Measurements from ENCODE around the gene DEAF1. TPM values are rescaled to one million over a fixed set of nuclear protein-coding genes. Genes with fewer than 3 reads are reported as not detected.
A peak's percentile ranks its signal among the peaks of the same experiment; 100 is the strongest.

The DEAF1 gene
- total and polyA plus RNA-seq, 2 of the 13 experiments (the other 11 are each of a cell fraction or from before 2014, with no cell fraction given) = 22.3 to 29.6 TPM

- 0 out of 2 replicates have a peak, but pooled peaks have one; percentile 65 for TF ChIP-seq HINFP (CRISPR knock-in tag; IDR thresholded peaks at IDR 0.05; ENCODE audit: low read depth)
- TF ChIP-seq, protein P1, sequence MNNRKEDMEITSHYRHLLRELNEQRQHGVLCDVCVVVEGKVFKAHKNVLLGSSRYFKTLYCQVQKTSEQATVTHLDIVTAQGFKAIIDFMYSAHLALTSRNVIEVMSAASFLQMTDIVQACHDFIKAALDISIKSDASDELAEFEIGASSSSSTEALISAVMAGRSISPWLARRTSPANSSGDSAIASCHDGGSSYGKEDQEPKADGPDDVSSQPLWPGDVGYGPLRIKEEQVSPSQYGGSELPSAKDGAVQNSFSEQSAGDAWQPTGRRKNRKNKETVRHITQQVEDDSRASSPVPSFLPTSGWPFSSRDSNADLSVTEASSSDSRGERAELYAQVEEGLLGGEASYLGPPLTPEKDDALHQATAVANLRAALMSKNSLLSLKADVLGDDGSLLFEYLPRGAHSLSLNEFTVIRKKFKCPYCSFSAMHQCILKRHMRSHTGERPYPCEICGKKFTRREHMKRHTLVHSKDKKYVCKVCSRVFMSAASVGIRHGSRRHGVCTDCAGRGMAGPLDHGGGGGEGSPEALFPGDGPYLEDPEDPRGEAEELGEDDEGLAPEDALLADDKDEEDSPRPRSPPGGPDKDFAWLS (CRISPR knock-in tag; IDR thresholded peaks at IDR 0.05; ENCODE audit: borderline replicate concordance) = no peak
- 0 out of 2 replicates have a peak, but pooled peaks have one; percentile 12 for TF ChIP-seq ZNF577 (CRISPR knock-in tag; IDR thresholded peaks at IDR 0.05; ENCODE audit: borderline replicate concordance, low read depth)
- TF ChIP-seq ETV6 (CRISPR knock-in tag; conservative IDR thresholded peaks at IDR 0.05) = peak; percentile 46
- TF ChIP-seq ZIK1 (CRISPR knock-in tag; IDR thresholded peaks at IDR 0.05; ENCODE audit: borderline replicate concordance, low read depth) = peak; percentile 46; the same call in 1 of the 2 replicates
- peak; percentile 52; the same call in 1 of the 2 replicates for TF ChIP-seq ZNF616 (CRISPR knock-in tag; IDR thresholded peaks at IDR 0.05; ENCODE audit: low read depth)
- TF ChIP-seq PPARG (CRISPR knock-in tag; conservative IDR thresholded peaks at IDR 0.05) = no peak
- TF ChIP-seq CREBL2 (CRISPR knock-in tag; IDR thresholded peaks at IDR 0.05; ENCODE audit: borderline replicate concordance) = peak; percentile 64; the same call in 1 of the 2 replicates
- TF ChIP-seq ZNF839 (CRISPR knock-in tag; IDR thresholded peaks at IDR 0.05; ENCODE audit: borderline replicate concordance) = no peak
- TF ChIP-seq CERS6 (CRISPR knock-in tag; IDR thresholded peaks at IDR 0.05) = peak; percentile 41; the same call in 1 of the 2 replicates
- TF ChIP-seq ZNF383 (CRISPR knock-in tag; IDR thresholded peaks at IDR 0.05; ENCODE audit: borderline replicate concordance) = no peak
- TF ChIP-seq HOXD1 (CRISPR knock-in tag; IDR thresholded peaks at IDR 0.05) = peak; percentile 70
- TF ChIP-seq, protein P2, sequence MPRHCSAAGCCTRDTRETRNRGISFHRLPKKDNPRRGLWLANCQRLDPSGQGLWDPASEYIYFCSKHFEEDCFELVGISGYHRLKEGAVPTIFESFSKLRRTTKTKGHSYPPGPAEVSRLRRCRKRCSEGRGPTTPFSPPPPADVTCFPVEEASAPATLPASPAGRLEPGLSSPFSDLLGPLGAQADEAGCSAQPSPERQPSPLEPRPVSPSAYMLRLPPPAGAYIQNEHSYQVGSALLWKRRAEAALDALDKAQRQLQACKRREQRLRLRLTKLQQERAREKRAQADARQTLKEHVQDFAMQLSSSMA (CRISPR knock-in tag; IDR thresholded peaks at IDR 0.05) = no peak
- TF ChIP-seq ZNF782 (CRISPR knock-in tag; IDR thresholded peaks at IDR 0.05; ENCODE audit: borderline replicate concordance) = no peak
- no peak for TF ChIP-seq GATAD2A (CRISPR knock-in tag; IDR thresholded peaks at IDR 0.05)
- peak; percentile 70; the same call in 1 of the 2 replicates for TF ChIP-seq PRMT3 (CRISPR knock-in tag; IDR thresholded peaks at IDR 0.05; ENCODE audit: borderline replicate concordance, low read depth)
- TF ChIP-seq ZNF607 (CRISPR knock-in tag; IDR thresholded peaks at IDR 0.05; ENCODE audit: borderline replicate concordance) = peak; percentile 48; the same call in 1 of the 2 replicates
- peak; percentile 64; the same call in 1 of the 2 replicates for TF ChIP-seq ZNF451 (CRISPR knock-in tag; IDR thresholded peaks at IDR 0.05)
- TF ChIP-seq, protein P3, sequence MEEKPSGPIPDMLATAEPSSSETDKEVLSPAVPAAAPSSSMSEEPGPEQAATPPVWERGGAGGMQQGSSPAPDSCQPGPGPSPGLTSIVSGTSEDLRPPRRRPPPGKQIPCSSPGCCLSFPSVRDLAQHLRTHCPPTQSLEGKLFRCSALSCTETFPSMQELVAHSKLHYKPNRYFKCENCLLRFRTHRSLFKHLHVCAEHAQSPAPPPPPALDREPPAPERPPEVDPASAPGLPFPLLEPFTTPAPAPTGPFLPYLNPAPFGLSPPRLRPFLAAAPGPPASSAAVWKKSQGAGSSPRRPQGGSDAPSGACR (CRISPR knock-in tag; IDR thresholded peaks at IDR 0.05) = peak; percentile 45; the same call in 1 of the 2 replicates
- TF ChIP-seq ZSCAN20 (CRISPR knock-in tag; IDR thresholded peaks at IDR 0.05; ENCODE audit: borderline replicate concordance) = no peak; the same call in 1 of the 2 replicates
Measured at GRCh38 chr11:695538-696248, 671 bp upstream of the DEAF1 start, which contains the start of gene TMEM80 (continued).
